Loucy (cell line): ENCODE measurements around the gene RAC2.

Experiments used
- EZH2phosphoT487 ChIP-seq: fragments of 200-600 bp; IDR thresholded peaks from 2 replicates; pipeline ENCODE4 v1.6.1; 2018; ENCODE audit warnings: antibody characterized with exemption, mild to moderate bottlenecking, moderate library complexity, borderline replicate concordance
- TF ChIP-seq, protein P1 (sequence below): fragments of 200-600 bp; sonication (generic); conservative IDR thresholded peaks from 2 replicates; pipeline ENCODE4 v1.5.1; 2014; ENCODE audit warnings: mild to moderate bottlenecking, antibody characterized with exemption, low read length

DNA sequence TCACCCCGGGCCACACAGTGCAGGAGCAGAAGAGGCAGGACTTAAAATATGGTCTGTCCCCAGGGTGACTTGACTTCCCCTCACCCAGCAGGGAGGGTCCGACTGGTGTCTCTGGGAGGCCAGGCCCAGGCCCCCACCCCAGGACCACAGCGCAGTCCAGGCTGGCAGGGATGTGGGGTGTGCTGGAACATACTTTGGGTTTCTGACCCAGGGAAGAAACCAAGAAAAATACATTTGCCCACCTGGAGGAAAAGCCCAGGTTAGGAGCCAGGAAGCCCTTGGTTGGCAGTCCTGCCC lies 61.2 kb downstream of the RAC2 start:
- TF ChIP-seq, protein P1, sequence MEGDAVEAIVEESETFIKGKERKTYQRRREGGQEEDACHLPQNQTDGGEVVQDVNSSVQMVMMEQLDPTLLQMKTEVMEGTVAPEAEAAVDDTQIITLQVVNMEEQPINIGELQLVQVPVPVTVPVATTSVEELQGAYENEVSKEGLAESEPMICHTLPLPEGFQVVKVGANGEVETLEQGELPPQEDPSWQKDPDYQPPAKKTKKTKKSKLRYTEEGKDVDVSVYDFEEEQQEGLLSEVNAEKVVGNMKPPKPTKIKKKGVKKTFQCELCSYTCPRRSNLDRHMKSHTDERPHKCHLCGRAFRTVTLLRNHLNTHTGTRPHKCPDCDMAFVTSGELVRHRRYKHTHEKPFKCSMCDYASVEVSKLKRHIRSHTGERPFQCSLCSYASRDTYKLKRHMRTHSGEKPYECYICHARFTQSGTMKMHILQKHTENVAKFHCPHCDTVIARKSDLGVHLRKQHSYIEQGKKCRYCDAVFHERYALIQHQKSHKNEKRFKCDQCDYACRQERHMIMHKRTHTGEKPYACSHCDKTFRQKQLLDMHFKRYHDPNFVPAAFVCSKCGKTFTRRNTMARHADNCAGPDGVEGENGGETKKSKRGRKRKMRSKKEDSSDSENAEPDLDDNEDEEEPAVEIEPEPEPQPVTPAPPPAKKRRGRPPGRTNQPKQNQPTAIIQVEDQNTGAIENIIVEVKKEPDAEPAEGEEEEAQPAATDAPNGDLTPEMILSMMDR, result no peak
- TF ChIP-seq EZH2phosphoT487, result no peak
